H9 (cell line): ENCODE measurements around the gene LYPD5. TPM values are rescaled to one million over a fixed set of nuclear protein-coding genes. Genes with fewer than 3 reads are reported as not detected.

ENCODE experiments used
- DNase-seq: peaks from one replicate; pipeline ENCODE4 v3.0.0-alpha.2; 2017
- H2AFZ ChIP-seq: one replicate; pipeline ENCODE4 v1.6.1; 2013; ENCODE audit warnings: mild to moderate bottlenecking, low read length, control low read depth, moderate library complexity
- H2AK5ac ChIP-seq: 2 replicates; pipeline ENCODE4 v1.6.1; 2013; ENCODE audit warnings: low read length, control low read depth, mixed read lengths; ENCODE audit not compliant: insufficient read length
- H2BK120ac ChIP-seq: one replicate; pipeline ENCODE4 v1.6.1; 2013; ENCODE audit warnings: low read depth, mild to moderate bottlenecking, low read length, control low read depth, inconsistent platforms; ENCODE audit not compliant: poor library complexity, severe bottlenecking
- H2BK12ac ChIP-seq: 2 replicates; pipeline ENCODE4 v1.6.1; 2013; ENCODE audit warnings: low read length, control low read depth, mixed read lengths, low read depth; ENCODE audit not compliant: insufficient read length
- H2BK15ac ChIP-seq: 2 replicates; pipeline ENCODE4 v1.6.1; 2013; ENCODE audit warnings: low read depth, low read length, control low read depth
- H2BK20ac ChIP-seq: one replicate; pipeline ENCODE4 v1.6.1; 2013; ENCODE audit warnings: low read depth, mild to moderate bottlenecking, low read length, control low read depth, inconsistent platforms; ENCODE audit not compliant: poor library complexity, severe bottlenecking
- H2BK5ac ChIP-seq: 2 replicates; pipeline ENCODE4 v1.6.1; 2013; ENCODE audit warnings: low read length, control low read depth, mixed read lengths; ENCODE audit not compliant: insufficient read length
- H3K14ac ChIP-seq: 2 replicates; pipeline ENCODE4 v1.6.1; 2013; ENCODE audit warnings: low read length, control low read depth; ENCODE audit not compliant: insufficient read depth
- H3K18ac ChIP-seq: 2 replicates; pipeline ENCODE4 v1.6.1; 2013; ENCODE audit warnings: low read depth, mild to moderate bottlenecking, mixed read lengths, low read length, control low read depth; ENCODE audit not compliant: insufficient read length
- H3K23ac ChIP-seq: 2 replicates; pipeline ENCODE4 v1.6.1; 2013; ENCODE audit warnings: low read length, control low read depth, mixed read lengths, low read depth; ENCODE audit not compliant: insufficient read length
- H3K23me2 ChIP-seq: 2 replicates; pipeline ENCODE4 v1.6.1; 2013; ENCODE audit warnings: low read depth, mild to moderate bottlenecking, mixed read lengths, low read length, control low read depth; ENCODE audit not compliant: insufficient read length, poor library complexity, severe bottlenecking
- H3K27ac ChIP-seq: 2 replicates; pipeline ENCODE4 v1.5.1; 2013; ENCODE audit warnings: low read length, control low read depth, mixed read lengths, low read depth; ENCODE audit not compliant: insufficient read length
- H3K27me3 ChIP-seq: 2 replicates; pipeline ENCODE4 v1.6.1; 2013; ENCODE audit warnings: low read length, control low read depth, inconsistent platforms; ENCODE audit not compliant: insufficient read depth
- H3K4ac ChIP-seq: 2 replicates; pipeline ENCODE4 v1.6.1; 2013; ENCODE audit warnings: low read depth, mild to moderate bottlenecking, control low read depth, inconsistent platforms, low read length, moderate library complexity
- H3K4me1 ChIP-seq: 2 replicates; pipeline ENCODE4 v1.6.1; 2013; ENCODE audit warnings: low read length, control low read depth, inconsistent platforms; ENCODE audit not compliant: insufficient read depth
- H3K4me2 ChIP-seq: 2 replicates; pipeline ENCODE4 v1.6.1; 2013; ENCODE audit warnings: low read length, control low read depth, mixed read lengths; ENCODE audit not compliant: insufficient read length, insufficient read depth
- H3K56ac ChIP-seq: 2 replicates; pipeline ENCODE4 v1.6.1; 2013; ENCODE audit warnings: low read depth, mild to moderate bottlenecking, mixed read lengths, low read length, control low read depth; ENCODE audit not compliant: insufficient read length
- H3K79me1 ChIP-seq: 2 replicates; pipeline ENCODE4 v1.6.1; 2013; ENCODE audit warnings: low read depth, mild to moderate bottlenecking, moderate library complexity, low read length, control low read depth, inconsistent platforms; ENCODE audit not compliant: insufficient read depth, poor library complexity, severe bottlenecking
- H3K79me2 ChIP-seq: 2 replicates; pipeline ENCODE4 v1.6.1; 2013; ENCODE audit warnings: low read length, control low read depth, inconsistent platforms; ENCODE audit not compliant: insufficient read depth
- H3K9ac ChIP-seq: 2 replicates; pipeline ENCODE4 v1.6.1; 2013; ENCODE audit warnings: low read length, control low read depth, mixed read lengths; ENCODE audit not compliant: insufficient read length; ENCODE audit errors: extremely low read depth
- H3K9me3 ChIP-seq: one replicate; pipeline ENCODE4 v1.6.1; 2013; ENCODE audit warnings: low read depth, low read length, inconsistent platforms; ENCODE audit not compliant: control insufficient read depth
- H3T11ph ChIP-seq: one replicate; pipeline ENCODE4 v1.6.1; 2013; ENCODE audit warnings: mild to moderate bottlenecking, low read length, control low read depth, inconsistent platforms
- H4K20me1 ChIP-seq: one replicate; pipeline ENCODE4 v1.6.1; 2013; ENCODE audit not compliant: control insufficient read depth, insufficient read length, insufficient read depth
- H4K5ac ChIP-seq: 2 replicates; pipeline ENCODE4 v1.6.1; 2013; ENCODE audit warnings: low read depth, mild to moderate bottlenecking, mixed read lengths, low read length, control low read depth; ENCODE audit not compliant: insufficient read length
- H4K8ac ChIP-seq: replicated peaks from 2 replicates; pipeline ENCODE4 v1.6.1; 2013; ENCODE audit warnings: low read length, control low read depth, mixed read lengths, low read depth; ENCODE audit not compliant: insufficient read length
- H4K91ac ChIP-seq: 2 replicates; pipeline ENCODE4 v1.6.1; 2013; ENCODE audit warnings: low read depth, mild to moderate bottlenecking, moderate library complexity, mixed read lengths, low read length, control low read depth; ENCODE audit not compliant: insufficient read length
- H3K27ac Mint-ChIP-seq, 3 experiments: 2 replicates in 2 of 3; 3 replicates in 1 of 3; pipeline ENCODE4 v1.8.0; 2020 to 2021; ENCODE audit warnings: mixed read lengths in 3 of 3, mild to moderate bottlenecking in 1 of 3, moderate library complexity in 1 of 3
- H3K27me3 Mint-ChIP-seq: 2 replicates; pipeline ENCODE4 v1.8.0; 2021; ENCODE audit warnings: low read depth, mild to moderate bottlenecking, moderate library complexity, mixed read lengths
- H3K36me3 Mint-ChIP-seq, 3 experiments: 2 replicates in 2 of 3; 3 replicates in 1 of 3; pipeline ENCODE4 v1.8.0; 2020 to 2021; ENCODE audit warnings: low read depth in 3 of 3, mixed read lengths in 3 of 3; ENCODE audit not compliant: insufficient read depth in 1 of 3
- H3K4me1 Mint-ChIP-seq, 2 experiments: 2 replicates each; pipeline ENCODE4 v1.8.0; 2020; ENCODE audit warnings: mixed read lengths in 2 of 2
- H3K4me3 Mint-ChIP-seq, 2 experiments: 2 replicates in 1 of 2; 3 replicates in 1 of 2; pipeline ENCODE4 v1.8.0; 2020 to 2021; ENCODE audit warnings: mild to moderate bottlenecking in 2 of 2, mixed read lengths in 2 of 2, moderate library complexity in 1 of 2
- H3K9me3 Mint-ChIP-seq, 2 experiments: 2 replicates in 1 of 2; 3 replicates in 1 of 2; pipeline ENCODE4 v1.8.0; 2020; ENCODE audit warnings: mild to moderate bottlenecking in 2 of 2, mixed read lengths in 2 of 2, moderate library complexity in 1 of 2
- CTCF ChIP-seq: fragments of 200-600 bp; sonication (generic); conservative IDR thresholded peaks from 3 replicates; pipeline ENCODE4 v1.8.0; 2021; ENCODE audit warnings: antibody characterized with exemption, mild to moderate bottlenecking
- WGBS: extraction: QIAGEN DNeasy Blood & Tissue Kit; methylation state at CpG from one replicate; pipeline ENCODE4 v1.1.7; 2013; ENCODE audit warnings: missing lambda C conversion rate, low lambda C conversion rate, mixed read lengths; ENCODE audit not compliant: insufficient read length; ENCODE audit errors: extremely low coverage; 5-methylcytosine and 5-hydroxymethylcytosine counted together
- total RNA-seq: library from RNA; stranded (reverse); gene quantifications from 2 replicates; pipeline ENCODE4 v1.2.1, GENCODE V29; 2021

Gene LYPD5
- total RNA-seq, 1 experiment from 2014 or later: 0.50 TPM

GRCh38 chr19:43842007-43842406 lies 39.8 kb upstream of the LYPD5 start:
- no peak overlapping the region for H2BK5ac ChIP-seq
- no peak overlapping the region for H2AK5ac ChIP-seq
- no peak overlapping the region for H3K9ac ChIP-seq
- no peak for DNase-seq
- H3K14ac ChIP-seq: no peak overlapping the region
- no CpG with 5 or more reads among the region's 2 CpGs for WGBS
- H3K27ac ChIP-seq: no peak overlapping the region
- H3K27me3 ChIP-seq: no peaks in the 10 kb centered on the region
- no peak overlapping the region for H3K4me3 Mint-ChIP-seq
- no peak overlapping the region for H3K23ac ChIP-seq
- no peak overlapping the region for H3K4me2 ChIP-seq
- H3K9me3 ChIP-seq: peaks cover 56% of the 10 kb centered on the region
- no peak overlapping the region for H4K91ac ChIP-seq
- no peak overlapping the region for H4K5ac ChIP-seq
- H3K79me2 ChIP-seq: no peaks in the 10 kb centered on the region
- H3K23me2 ChIP-seq: no peaks in the 10 kb centered on the region
- no peak overlapping the region for H3K18ac ChIP-seq
- H3K9me3 Mint-ChIP-seq: peaks cover 69 to 81% of the 10 kb centered on the region in 2 experiments
- H2BK120ac ChIP-seq: no peak overlapping the region
- peaks cover 66 to 95% (median 90%) of the 10 kb centered on the region in 3 experiments for H3K36me3 Mint-ChIP-seq
- H2BK20ac ChIP-seq: no peak overlapping the region
- no peak for TF ChIP-seq CTCF
- H3T11ph ChIP-seq: no peak overlapping the region
- no peaks in the 10 kb centered on the region for H3K27me3 Mint-ChIP-seq
- no peaks in the 10 kb centered on the region for H3K4me1 ChIP-seq
- no peaks in the 10 kb centered on the region for H3K79me1 ChIP-seq
- no peak overlapping the region for H3K4ac ChIP-seq
- H3K4me1 Mint-ChIP-seq: no peaks in the 10 kb centered on the region
- H2AFZ ChIP-seq: no peak overlapping the region
- H2BK15ac ChIP-seq: no peak overlapping the region
- H3K27ac Mint-ChIP-seq: no peak overlapping the region
- no peak overlapping the region for H4K8ac ChIP-seq
- H4K20me1 ChIP-seq: no peaks in the 10 kb centered on the region
- H2BK12ac ChIP-seq: no peak overlapping the region
- H3K56ac ChIP-seq: no peak overlapping the region
